ENCODE measurements around the gene SRA1.

Gene SRA1

DNA sequence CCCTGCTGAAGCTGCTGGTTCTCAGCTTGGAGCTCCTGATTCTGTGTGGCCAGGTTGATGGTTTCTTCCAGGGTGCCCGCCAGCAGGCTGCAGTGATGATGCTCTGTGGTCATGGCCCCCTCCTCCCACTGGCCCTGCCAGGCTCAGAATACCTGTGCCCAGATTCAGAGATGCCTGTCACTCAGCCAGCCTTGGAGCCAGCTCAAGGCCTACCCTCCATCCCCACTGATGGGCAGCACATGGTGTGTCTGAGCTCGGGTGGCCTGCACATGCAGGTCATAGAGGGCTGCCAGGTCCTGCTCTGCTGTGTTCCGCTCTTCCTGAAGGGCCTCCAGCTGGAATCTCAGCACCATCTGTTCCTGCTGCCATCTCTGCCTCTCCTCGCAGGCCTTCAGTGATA, 12.8 kb upstream of the SRA1 start:
- DNase-seq = no peak

DNA sequence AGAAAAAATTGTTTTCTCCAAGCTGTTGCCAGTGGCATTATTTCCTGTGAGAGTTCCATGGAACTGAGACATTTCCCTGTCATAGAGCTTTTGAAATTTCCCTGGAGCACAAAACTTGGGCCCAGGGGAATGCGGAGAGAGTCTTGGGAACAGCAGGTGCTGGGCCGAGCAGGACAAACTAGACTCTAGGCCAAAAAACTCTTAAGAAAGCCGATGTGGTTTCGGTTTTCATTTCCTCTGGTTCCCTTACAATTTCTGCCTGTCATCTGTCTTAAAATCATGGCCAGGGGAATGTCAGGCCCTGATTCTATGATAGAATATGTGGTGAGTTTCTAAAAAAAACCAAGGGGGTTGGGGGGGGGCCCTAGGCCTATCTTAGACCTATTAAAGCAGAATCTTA, 11.9 kb upstream of the SRA1 start:
- no peak for DNase-seq

GRCh38 chr5:140568443-140569063, 11.3 kb upstream of the SRA1 start:
- no peak for DNase-seq

DNA sequence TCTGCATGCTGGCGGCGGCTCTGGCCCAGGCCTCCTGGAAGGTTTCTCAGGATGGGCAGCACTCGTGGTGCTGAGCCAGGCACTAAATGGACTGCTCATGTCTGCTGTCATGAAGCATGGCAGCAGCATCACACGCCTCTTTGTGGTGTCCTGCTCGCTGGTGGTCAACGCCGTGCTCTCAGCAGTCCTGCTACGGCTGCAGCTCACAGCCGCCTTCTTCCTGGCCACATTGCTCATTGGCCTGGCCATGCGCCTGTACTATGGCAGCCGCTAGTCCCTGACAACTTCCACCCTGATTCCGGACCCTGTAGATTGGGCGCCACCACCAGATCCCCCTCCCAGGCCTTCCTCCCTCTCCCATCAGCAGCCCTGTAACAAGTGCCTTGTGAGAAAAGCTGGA, 10.6 kb upstream of the SRA1 start:
- no peak for DNase-seq

DNA sequence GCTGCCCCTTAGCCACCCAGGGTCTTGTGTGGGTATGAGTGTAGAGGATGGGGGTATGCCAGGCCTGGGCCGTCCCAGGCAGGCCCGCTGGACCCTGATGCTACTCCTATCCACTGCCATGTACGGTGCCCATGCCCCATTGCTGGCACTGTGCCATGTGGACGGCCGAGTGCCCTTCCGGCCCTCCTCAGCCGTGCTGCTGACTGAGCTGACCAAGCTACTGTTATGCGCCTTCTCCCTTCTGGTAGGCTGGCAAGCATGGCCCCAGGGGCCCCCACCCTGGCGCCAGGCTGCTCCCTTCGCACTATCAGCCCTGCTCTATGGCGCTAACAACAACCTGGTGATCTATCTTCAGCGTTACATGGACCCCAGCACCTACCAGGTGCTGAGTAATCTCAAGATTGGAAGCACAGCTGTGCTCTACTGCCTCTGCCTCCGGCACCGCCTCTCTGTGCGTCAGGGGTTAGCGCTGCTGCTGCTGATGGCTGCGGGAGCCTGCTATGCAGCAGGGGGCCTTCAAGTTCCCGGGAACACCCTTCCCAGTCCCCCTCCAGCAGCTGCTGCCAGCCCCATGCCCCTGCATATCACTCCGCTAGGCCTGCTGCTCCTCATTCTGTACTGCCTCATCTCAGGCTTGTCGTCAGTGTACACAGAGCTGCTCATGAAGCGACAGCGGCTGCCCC, 10.0 kb upstream of the SRA1 start:
- no peak for DNase-seq

DNA sequence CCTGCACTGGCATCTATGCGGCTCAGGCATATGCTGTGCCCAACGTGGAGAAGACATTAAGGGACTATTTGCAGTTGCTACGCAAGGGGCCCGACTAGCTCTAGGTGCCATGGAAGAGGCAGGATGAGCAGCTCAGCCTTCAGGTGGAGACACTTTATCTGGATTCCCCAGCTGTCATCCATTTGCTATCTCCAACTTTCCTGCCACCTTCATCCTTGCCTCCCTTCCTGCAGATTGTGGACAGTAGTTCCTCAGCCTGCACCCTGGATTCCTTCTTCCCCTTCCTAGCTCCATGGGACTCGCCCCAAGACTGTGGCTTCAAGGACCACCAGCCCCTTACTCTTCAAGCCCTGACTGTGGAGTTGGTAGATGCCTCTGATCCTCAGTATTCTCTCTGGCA, 9.4 kb upstream of the SRA1 start:
- DNase-seq = no peak

DNA sequence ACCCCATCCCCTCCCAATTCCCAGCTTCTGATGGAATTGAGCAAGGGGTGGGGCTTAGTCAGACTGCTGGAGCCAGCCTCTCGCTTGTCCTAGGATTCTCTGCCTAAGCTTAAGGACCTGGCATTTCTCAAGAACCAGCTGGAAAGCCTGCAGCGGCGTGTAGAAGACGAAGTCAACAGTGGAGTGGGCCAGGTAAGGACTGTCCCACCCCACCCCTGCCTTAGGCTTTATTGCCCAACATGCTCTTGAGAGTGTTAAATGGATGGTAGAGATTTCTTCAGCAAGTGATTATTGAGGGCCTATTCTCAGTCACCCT, 8.5 kb upstream of the SRA1 start:
- DNase-seq = no peak

DNA sequence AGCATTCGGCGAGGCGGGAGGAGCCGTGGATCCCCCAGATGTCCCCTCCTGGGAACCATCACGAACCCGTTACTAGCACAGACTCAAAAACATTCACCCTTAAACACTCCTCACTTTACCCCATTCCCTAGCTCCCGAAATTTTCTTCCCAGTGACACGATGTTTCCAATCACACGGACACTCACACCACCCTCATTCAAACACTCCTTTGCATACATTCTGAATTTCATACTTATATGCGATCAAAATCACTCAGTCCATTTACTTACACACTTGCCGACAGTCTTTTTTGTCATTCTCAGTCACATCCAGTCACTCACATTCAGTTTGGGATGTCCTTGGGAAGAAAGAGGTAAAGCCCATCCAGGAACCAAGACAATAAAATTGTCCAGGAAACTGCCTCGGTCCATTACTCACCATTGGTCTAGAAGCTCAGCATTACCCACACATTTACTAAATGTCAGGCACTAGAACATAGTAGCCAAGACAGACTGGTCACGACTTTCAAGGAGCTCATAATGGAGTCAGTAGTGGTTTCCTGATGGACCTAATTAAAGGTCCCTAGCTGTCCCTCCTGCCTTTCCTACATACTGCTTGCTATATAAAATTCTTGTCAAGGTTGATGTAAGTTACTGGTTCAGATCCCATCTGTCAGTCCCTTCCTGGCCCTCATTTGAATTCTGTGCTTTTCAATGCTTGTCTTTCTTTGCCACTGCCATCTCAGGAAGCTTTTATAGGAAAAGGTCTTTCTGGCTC, 7.9 kb upstream of the SRA1 start:
- DNase-seq = no peak

- peak; percentile 96 for DNase-seq
These were observed 7.1 kb upstream of the SRA1 start, which contains the start of the genes APBB3 and SLC35A4 for GRCh38 chr5:140564196-140565023. Gene APBB3, minus strand, starts transcription at chr5:140564598. Its CDS starts 353 bp downstream, at chr5:140564245. Gene SLC35A4, plus strand, starts transcription at chr5:140564828. Its CDS starts 2,342 bp downstream, at chr5:140567170.

GRCh38 chr5:140563596-140563995, 6.3 kb upstream of the SRA1 start:
- no peak for DNase-seq

GRCh38 chr5:140561753-140562523, 4.7 kb upstream of the SRA1 start:
- no peak for DNase-seq

DNA sequence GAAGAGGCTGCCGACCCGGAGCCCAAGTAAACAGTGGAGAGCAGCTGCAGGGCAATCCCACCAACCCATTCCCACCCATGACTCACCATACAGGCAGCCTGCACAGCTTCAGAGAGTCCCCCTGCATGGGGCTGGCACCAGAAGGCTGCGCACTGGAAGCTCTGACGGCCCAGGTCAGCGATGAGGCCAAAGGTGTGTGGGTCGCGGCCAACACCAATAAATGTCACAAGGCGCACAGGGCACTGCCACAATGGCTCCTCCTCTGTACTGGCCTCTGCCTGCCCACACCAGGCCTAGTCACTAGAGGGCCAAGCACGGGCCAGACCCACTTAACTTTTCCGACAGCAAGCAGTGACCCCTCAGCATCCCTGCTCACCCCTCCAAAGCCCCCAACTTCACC, 3.0 kb upstream of the SRA1 start:
- DNase-seq = no peak

DNA sequence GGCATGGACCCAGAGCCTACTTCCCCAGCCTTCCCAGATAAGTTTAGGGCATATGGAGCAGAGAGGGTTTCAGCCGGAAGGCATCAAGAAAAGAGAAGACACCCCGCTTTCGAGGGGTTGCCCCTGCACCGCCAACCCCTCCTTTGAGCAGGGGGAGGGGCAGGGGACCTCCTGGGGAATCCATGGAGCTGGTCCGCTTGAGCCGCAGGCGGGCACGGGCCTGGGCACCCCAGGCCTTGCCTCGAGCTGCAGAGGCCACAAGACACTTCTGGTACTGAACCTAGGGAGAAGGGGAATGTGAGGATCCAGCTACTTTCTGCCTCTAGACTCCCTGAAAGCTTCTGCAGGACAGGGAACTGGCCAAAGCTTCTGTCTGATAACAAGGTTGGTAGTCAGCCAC, 1.3 kb upstream of the SRA1 start:
- DNase-seq = no peak

DNA sequence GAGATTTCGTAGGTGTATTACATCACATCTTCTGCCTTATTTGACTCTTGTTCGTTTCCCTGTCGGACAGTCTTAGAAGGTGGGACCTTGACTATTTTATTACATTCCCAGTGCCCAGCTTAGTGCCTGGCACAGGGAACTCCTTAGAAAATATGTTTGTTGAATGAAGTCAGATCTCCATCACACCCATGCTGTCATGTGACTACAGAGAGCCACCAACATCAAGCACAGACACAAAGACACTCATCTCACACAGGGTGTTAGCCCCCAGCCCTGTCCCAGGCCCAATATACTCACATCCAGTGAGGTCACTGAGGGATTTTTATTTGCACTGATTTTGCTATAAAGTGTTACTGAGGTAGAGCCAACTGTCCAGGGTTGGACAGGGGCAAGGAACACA, 692 bp upstream of the SRA1 start:
- no peak for DNase-seq

- DNase-seq = peak in 1 of 2 experiments; percentile 21
These were observed 835 bp downstream of the SRA1 start for GRCh38 chr5:140556438-140556837.

- DNase-seq = peak in 1 of 2 experiments; percentile 14
These were observed 1.4 kb downstream of the SRA1 start for GRCh38 chr5:140555747-140556312.

- DNase-seq = no peak
These were observed 2.8 kb downstream of the SRA1 start for GRCh38 chr5:140554454-140554853.

GRCh38 chr5:140553657-140554056, 3.6 kb downstream of the SRA1 start:
- DNase-seq = peak in 1 of 2 experiments; percentile 13

- DNase-seq = no peak
These were observed 5.4 kb downstream of the SRA1 start for GRCh38 chr5:140551872-140552271.

- DNase-seq = no peak
These were observed 6.9 kb downstream of the SRA1 start for GRCh38 chr5:140550147-140551079.

Measured in Kasumi-1 (cell line).